ENCODE measurements around the gene RPS8. TPM values are rescaled to one million over a fixed set of nuclear protein-coding genes. Genes with fewer than 3 reads are reported as not detected.
A peak's percentile ranks its signal among the peaks of the same experiment; 100 is the strongest.

Gene RPS8
- total and polyA plus RNA-seq, 2 of the 8 experiments (the other 6 are each of a cell fraction or from before 2014, with no cell fraction given), result 2,261 to 2,407 TPM

DNA sequence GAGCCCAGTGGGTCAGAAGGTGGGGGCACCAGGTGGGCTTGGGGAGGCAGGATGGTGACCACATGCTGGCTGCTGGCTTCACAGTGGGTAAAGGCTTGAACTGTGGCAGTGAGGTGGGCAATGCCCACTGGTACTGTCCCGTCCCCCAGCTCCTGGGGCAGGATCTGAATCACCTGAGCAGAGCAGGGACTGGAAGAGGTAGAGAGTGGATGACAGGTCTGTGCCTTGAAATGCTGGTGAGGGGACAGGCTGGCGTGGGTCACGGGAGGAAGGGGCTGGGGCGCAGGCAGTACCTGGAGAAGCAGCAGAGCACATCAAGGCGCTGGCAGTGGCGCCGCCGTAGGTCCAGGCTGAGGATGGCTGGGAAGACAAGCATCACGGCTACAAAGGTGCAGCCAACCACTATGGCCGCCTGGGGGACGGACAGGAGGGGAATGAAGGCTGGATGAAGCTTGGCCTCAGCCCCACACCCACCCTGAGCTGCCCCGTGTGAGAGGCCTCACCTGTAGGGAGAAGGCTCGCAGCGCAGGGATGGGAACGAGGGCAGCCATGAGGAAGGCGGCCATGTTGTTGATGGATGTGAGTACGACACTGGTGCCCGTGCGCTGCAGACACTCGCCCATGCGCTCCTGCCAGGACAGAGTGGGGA lies 52.8 kb downstream of the RPS8 start (continued):
- peak in 1 of 3 experiments; percentile 2; a peak in 1 of 4 replicates for TF ChIP-seq CTCF (IDR thresholded peaks at IDR 0.05; ENCODE audit: control extremely low read depth in 1 of 3, insufficient read depth in 1 of 3, low read depth in 1 of 3, low read length in 3 of 3)
- no peak for TF ChIP-seq TBP (IDR thresholded peaks at IDR 0.05; ENCODE audit: low read depth, low read length)

Small RNA genes lying within 50 kb of the gene (small RNA-seq; reads per million reads assigned to genes)
- gene RNU5D-1 (ENCODE audit: insufficient read depth) (36.7 reads per million, percentile 95 among the genes with 10 or more reads in this experiment), gene SNORD38A (ENCODE audit: insufficient read depth) (914 reads per million, percentile 99 among the genes with 10 or more reads in this experiment), gene SNORD38B (ENCODE audit: insufficient read depth) (not detected), gene SNORD46 (ENCODE audit: insufficient read depth) (51.8 reads per million, percentile 96 among the genes with 10 or more reads in this experiment), gene SNORD55 (ENCODE audit: insufficient read depth) (not detected)

Other genes with a start within 250 kb of the RPS8 start
- gene TMEM53, start 101.1 kb upstream of the RPS8 start, total RNA-seq (2021; fragmentation: NEBNext Ultra II Directional; extraction: Animal tissue kit (Norgen Biotek cat#: 25700)), result 6.7 and 9.5 TPM in 2 replicates
- 27.9 and 38.9 TPM in 2 replicates for gene TMEM53, start 101.1 kb upstream of the RPS8 start, polyA plus RNA-seq (2011; rRNA removed)
- gene ARMH1, start 100.8 kb upstream of the RPS8 start, total RNA-seq (2021; fragmentation: NEBNext Ultra II Directional; extraction: Animal tissue kit (Norgen Biotek cat#: 25700)), result 0.63 and 0.82 TPM in 2 replicates
- gene ARMH1, start 100.8 kb upstream of the RPS8 start, polyA plus RNA-seq (2011; rRNA removed), result 0.85 and 3.3 TPM in 2 replicates
- gene RNU5D-1, start 44.4 kb upstream of the RPS8 start, total RNA-seq (2021; fragmentation: NEBNext Ultra II Directional; extraction: Animal tissue kit (Norgen Biotek cat#: 25700)), result 17.4 TPM in 1 of 2 replicates, not detected in the other
- under 0.01 TPM in 1 of 2 replicates, not detected in the other for gene RNU5D-1, start 44.4 kb upstream of the RPS8 start, polyA plus RNA-seq (2011; rRNA removed)
- 66.4 and 68.1 TPM in 2 replicates for gene KIF2C, start 35.7 kb upstream of the RPS8 start, total RNA-seq (2021; fragmentation: NEBNext Ultra II Directional; extraction: Animal tissue kit (Norgen Biotek cat#: 25700))
- 36.7 and 41.8 TPM in 2 replicates for gene KIF2C, start 35.7 kb upstream of the RPS8 start, polyA plus RNA-seq (2011; rRNA removed)
- 0.80 and 1.4 TPM in 2 replicates for gene BEST4, start 12.6 kb downstream of the RPS8 start, total RNA-seq (2021; fragmentation: NEBNext Ultra II Directional; extraction: Animal tissue kit (Norgen Biotek cat#: 25700))
- 0.76 and 0.86 TPM in 2 replicates for gene BEST4, start 12.6 kb downstream of the RPS8 start, polyA plus RNA-seq (2011; rRNA removed)
- 7.9 and 9.7 TPM in 2 replicates for gene PLK3, start 24.8 kb downstream of the RPS8 start, total RNA-seq (2021; fragmentation: NEBNext Ultra II Directional; extraction: Animal tissue kit (Norgen Biotek cat#: 25700))
- gene PLK3, start 24.8 kb downstream of the RPS8 start, polyA plus RNA-seq (2011; rRNA removed), result 12.3 and 21.9 TPM in 2 replicates
- gene DYNLT4, start 31.8 kb downstream of the RPS8 start, total RNA-seq (2021; fragmentation: NEBNext Ultra II Directional; extraction: Animal tissue kit (Norgen Biotek cat#: 25700)), result not detected in 2 replicates
- 0.19 and 0.29 TPM in 2 replicates for gene DYNLT4, start 31.8 kb downstream of the RPS8 start, polyA plus RNA-seq (2011; rRNA removed)
- gene BTBD19, start 33.0 kb downstream of the RPS8 start, total RNA-seq (2021; fragmentation: NEBNext Ultra II Directional; extraction: Animal tissue kit (Norgen Biotek cat#: 25700)), result 1.1 and 1.5 TPM in 2 replicates
- gene BTBD19, start 33.0 kb downstream of the RPS8 start, polyA plus RNA-seq (2011; rRNA removed), result 1.1 and 1.6 TPM in 2 replicates
- gene PTCH2, start 67.7 kb downstream of the RPS8 start, total RNA-seq (2021; fragmentation: NEBNext Ultra II Directional; extraction: Animal tissue kit (Norgen Biotek cat#: 25700)), result 1.2 and 1.5 TPM in 2 replicates
- gene PTCH2, start 67.7 kb downstream of the RPS8 start, polyA plus RNA-seq (2011; rRNA removed), result 0.35 and 0.77 TPM in 2 replicates
- gene EIF2B3, start 211.1 kb downstream of the RPS8 start, total RNA-seq (2021; fragmentation: NEBNext Ultra II Directional; extraction: Animal tissue kit (Norgen Biotek cat#: 25700)), result 31.2 and 34.5 TPM in 2 replicates
- gene EIF2B3, start 211.1 kb downstream of the RPS8 start, polyA plus RNA-seq (2011; rRNA removed), result 11.9 and 19.1 TPM in 2 replicates
- gene HECTD3, start 235.8 kb downstream of the RPS8 start, total RNA-seq (2021; fragmentation: NEBNext Ultra II Directional; extraction: Animal tissue kit (Norgen Biotek cat#: 25700)), result 31.1 and 32.9 TPM in 2 replicates
- 51.6 and 52.7 TPM in 2 replicates for gene HECTD3, start 235.8 kb downstream of the RPS8 start, polyA plus RNA-seq (2011; rRNA removed)
- 86.6 TPM in 2 replicates for gene UROD, start 236.7 kb downstream of the RPS8 start, total RNA-seq (2021; fragmentation: NEBNext Ultra II Directional; extraction: Animal tissue kit (Norgen Biotek cat#: 25700))
- 210 and 220 TPM in 2 replicates for gene UROD, start 236.7 kb downstream of the RPS8 start, polyA plus RNA-seq (2011; rRNA removed)